H1 (cell line): ENCODE measurements around the gene TRAF3IP1. TPM values are rescaled to one million over a fixed set of nuclear protein-coding genes. Genes with fewer than 3 reads are reported as not detected.

ENCODE experiments used
- CTCF ChIA-PET: fragments of 300-600 bp; sonication (Branson Sonifier 250); formaldehyde crosslinking; loops from one replicate; lab custom pipeline; 2021; ENCODE audit not compliant: partially characterized antibody; lab: Charles Lee
- POLR2A ChIA-PET: fragments of 300-600 bp; sonication (Branson Sonifier 250); formaldehyde crosslinking; loops from one replicate; lab custom pipeline; 2021; ENCODE audit warnings: inconsistent platforms; ENCODE audit not compliant: partially characterized antibody; lab: Charles Lee
- DNase-seq, 2 experiments: peaks; one replicate each; pipeline versions ENCODE4 v3.0.0 to v3.0.0-alpha.2; 2010 to 2022; ENCODE audit warnings: low spot score in 2 of 2, low read depth in 1 of 2, mixed read lengths in 1 of 2
- FAIRE-seq: peaks from 2 replicates; lab custom pipeline; 2011; peaks lifted over from hg19 to GRCh38; lab: Jason Lieb, UNC
- H2AFZ ChIP-seq: 2 replicates; pipeline ENCODE4 v1.8.1; 2012; ENCODE audit warnings: low read length, inconsistent platforms
- H2AK5ac ChIP-seq: 2 replicates; pipeline ENCODE4 v1.6.1; 2013; ENCODE audit warnings: low read depth, low read length
- H2BK120ac ChIP-seq: replicated peaks from 2 replicates; pipeline ENCODE3; 2013; ENCODE audit warnings: low read depth, low read length, inconsistent platforms
- H2BK12ac ChIP-seq: 2 replicates; pipeline ENCODE4 v1.6.1; 2013; ENCODE audit warnings: low read depth, low read length
- H2BK15ac ChIP-seq: 2 replicates; pipeline ENCODE4 v1.6.1; 2013; ENCODE audit warnings: low read length
- H2BK20ac ChIP-seq: 2 replicates; pipeline ENCODE4 v1.6.1; 2013; ENCODE audit warnings: low read length
- H2BK5ac ChIP-seq: 2 replicates; pipeline ENCODE4 v1.6.1; 2013; ENCODE audit warnings: low read depth, low read length
- H3K14ac ChIP-seq: 2 replicates; pipeline ENCODE4 v1.6.1; 2013; ENCODE audit warnings: inconsistent platforms; ENCODE audit not compliant: insufficient read length
- H3K18ac ChIP-seq: 2 replicates; pipeline ENCODE4 v1.6.1; 2013; ENCODE audit warnings: low read length; ENCODE audit errors: extremely low read depth
- H3K23ac ChIP-seq: 2 replicates; pipeline ENCODE4 v1.6.1; 2013; ENCODE audit warnings: inconsistent platforms; ENCODE audit not compliant: insufficient read length
- H3K23me2 ChIP-seq: 2 replicates; pipeline ENCODE4 v1.6.1; 2013; ENCODE audit warnings: low read depth, low read length
- H3K27ac ChIP-seq: 2 replicates; pipeline ENCODE4 v1.6.1; 2011; ENCODE audit warnings: low read depth, low read length, inconsistent platforms
- H3K27me3 ChIP-seq, 4 experiments: replicated peaks in 1 of 4; 1 replicate in 1 of 4; 2 replicates in 3 of 4; pipeline versions ENCODE4 v1.6.1 to v1.8.1; 2011 to 2013; ENCODE audit warnings: low read length in 3 of 4, mild to moderate bottlenecking in 3 of 4, inconsistent platforms in 2 of 4, mixed read lengths in 2 of 4, moderate library complexity in 1 of 4; ENCODE audit not compliant: control insufficient read depth in 3 of 4, insufficient read depth in 3 of 4; ENCODE audit errors: extremely low read depth in 1 of 4
- H3K36me3 ChIP-seq, 4 experiments: 2 replicates each; pipeline versions ENCODE4 v1.6.1 to v1.8.1; 2011 to 2013; ENCODE audit warnings: mild to moderate bottlenecking in 4 of 4, low read length in 3 of 4, moderate library complexity in 2 of 4, control low read depth in 1 of 4, inconsistent platforms in 1 of 4; ENCODE audit not compliant: insufficient read depth in 4 of 4, control insufficient read depth in 2 of 4
- H3K4ac ChIP-seq: replicated peaks from 2 replicates; pipeline ENCODE3; 2013; ENCODE audit warnings: low read length, low read depth, mixed read lengths, inconsistent platforms; ENCODE audit not compliant: insufficient read length
- H3K4me1 ChIP-seq, 4 experiments: replicated peaks in 1 of 4; 1 replicate in 1 of 4; 2 replicates in 3 of 4; pipeline versions ENCODE4 v1.6.1 to v1.8.1; 2011 to 2013; ENCODE audit warnings: low read length in 3 of 4, inconsistent platforms in 2 of 4, mixed read lengths in 1 of 4; ENCODE audit not compliant: insufficient read depth in 4 of 4, control insufficient read depth in 3 of 4
- H3K4me2 ChIP-seq, 2 experiments: 2 replicates each; pipeline versions ENCODE4 v1.6.1 to v1.8.1; 2011 to 2013; ENCODE audit warnings: low read depth in 2 of 2, low read length in 2 of 2, control low read depth in 1 of 2, inconsistent platforms in 1 of 2, mild to moderate bottlenecking in 1 of 2; ENCODE audit not compliant: insufficient read depth in 1 of 2
- H3K4me3 ChIP-seq, 4 experiments: fragments of 200-600, 300-600 bp in 1 of 4; sonication (generic), shearing (Covaris generic), sonication (Bioruptor Twin) in 1 of 4; 2 replicates each; pipeline versions ENCODE4 v1.5.1 to v1.8.1; 2011 to 2016; ENCODE audit warnings: low read length in 4 of 4, low read depth in 3 of 4, control low read depth in 2 of 4, inconsistent platforms in 2 of 4, mild to moderate bottlenecking in 2 of 4, mixed read lengths in 1 of 4, moderate library complexity in 1 of 4; ENCODE audit not compliant: insufficient read depth in 2 of 4; ENCODE audit errors: extremely low read depth in 1 of 4
- H3K56ac ChIP-seq: replicated peaks from 2 replicates; pipeline ENCODE3; 2013; ENCODE audit warnings: low read depth, mild to moderate bottlenecking, mixed read lengths, low read length, inconsistent platforms; ENCODE audit not compliant: insufficient read length
- H3K79me1 ChIP-seq: 2 replicates; pipeline ENCODE4 v1.6.1; 2013; ENCODE audit warnings: low read depth, low read length, control low read depth
- H3K79me2 ChIP-seq, 2 experiments: 2 replicates each; pipeline versions ENCODE4 v1.6.1 to v1.8.1; 2012 to 2013; ENCODE audit warnings: low read length in 2 of 2, mild to moderate bottlenecking in 2 of 2, inconsistent platforms in 1 of 2; ENCODE audit not compliant: insufficient read depth in 2 of 2, control insufficient read depth in 1 of 2
- H3K9ac ChIP-seq, 4 experiments: replicated peaks in 1 of 4; 1 replicate in 1 of 4; 2 replicates in 3 of 4; pipeline versions ENCODE4 v1.6.1 to v1.8.1; 2011 to 2013; ENCODE audit warnings: low read depth in 3 of 4, low read length in 3 of 4, control low read depth in 2 of 4, mild to moderate bottlenecking in 2 of 4, moderate library complexity in 2 of 4, inconsistent platforms in 1 of 4; ENCODE audit errors: extremely low read depth in 1 of 4
- H3K9me3 ChIP-seq, 2 experiments: 2 replicates each; pipeline versions ENCODE4 v1.6.1 to v1.8.1; 2012 to 2013; ENCODE audit warnings: mild to moderate bottlenecking in 2 of 2, moderate library complexity in 2 of 2, control low read depth in 1 of 2, inconsistent platforms in 1 of 2, low read depth in 1 of 2, low read length in 1 of 2, mixed read lengths in 1 of 2; ENCODE audit not compliant: insufficient read depth in 2 of 2
- H4K20me1 ChIP-seq, 2 experiments: replicated peaks in 1 of 2; 2 replicates each; pipeline versions ENCODE3 to v1.8.1; 2011 to 2013; ENCODE audit warnings: inconsistent platforms in 2 of 2, low read length in 2 of 2, mild to moderate bottlenecking in 1 of 2; ENCODE audit not compliant: insufficient read depth in 2 of 2, control insufficient read depth in 1 of 2
- H4K5ac ChIP-seq: 2 replicates; pipeline ENCODE4 v1.6.1; 2013; ENCODE audit warnings: low read length, low read depth, mixed read lengths, inconsistent platforms; ENCODE audit not compliant: insufficient read length
- H4K8ac ChIP-seq: 2 replicates; pipeline ENCODE4 v1.8.0; 2013; ENCODE audit warnings: mild to moderate bottlenecking, moderate library complexity, low read length, inconsistent platforms; ENCODE audit not compliant: insufficient read depth; ENCODE audit errors: extremely low read depth
- H4K91ac ChIP-seq: replicated peaks from 2 replicates; pipeline ENCODE3; 2013; ENCODE audit warnings: low read length, mixed read lengths, inconsistent platforms; ENCODE audit not compliant: insufficient read length
- MAFK ChIP-seq: IDR thresholded peaks from 2 replicates; pipeline ENCODE4 v1.6.1; 2012; ENCODE audit warnings: low read depth, mild to moderate bottlenecking, improper control_type of control experiment, low read length
- SIRT6 ChIP-seq: IDR thresholded peaks from one replicate; pipeline ENCODE4 v1.7.1; 2012; ENCODE audit warnings: low read length, inconsistent platforms
- WGBS, 2 experiments: shearing (Covaris generic) in 1 of 2; methylation state at CpG; one replicate each; pipeline versions ENCODE4 v1.1.6 to v1.1.7; 2013 to 2015; ENCODE audit warnings: low lambda C conversion rate in 2 of 2, mixed read lengths in 2 of 2, inconsistent platforms in 1 of 2, low coverage in 1 of 2, missing lambda C conversion rate in 1 of 2; ENCODE audit not compliant: insufficient replicate concordance in 2 of 2, insufficient coverage in 1 of 2, insufficient read length in 1 of 2; ENCODE audit errors: extremely low coverage in 1 of 2, missing lambda C conversion rate in 1 of 2; 5-methylcytosine and 5-hydroxymethylcytosine counted together
- polyA plus RNA-seq, 7 experiments: library from polyadenylated mRNA; depleted of rRNA in 3 of 7; stranded (reverse) in 5 of 7; unstranded in 2 of 7; fragments of >200 nt in 5 of 7; fragments of 200-250 nt in 2 of 7; gene quantifications; 1 replicate in 5 of 7; 2 replicates in 1 of 7; 4 replicates in 1 of 7; pipeline versions ENCODE4 v1.2.1 to v1.2.3, GENCODE V29; 2011 to 2013; ENCODE audit warnings: missing spikeins in 2 of 7, mixed read lengths in 2 of 7
- total RNA-seq: library from RNA; stranded (reverse); fragmentation: NEBNext Ultra II Directional; extraction: Animal tissue kit (Norgen Biotek cat#: 25700); gene quantifications from 2 replicates; pipeline ENCODE4 v1.2.1, GENCODE V29; 2021

Gene TRAF3IP1
- total and polyA plus RNA-seq, 2 of the 8 experiments (the other 6 are each of a cell fraction or from before 2014, with no cell fraction given) = 2.3 to 17.5 TPM

GRCh38 chr2:238313991-238314350, 6.3 kb upstream of the TRAF3IP1 start:
- no peak overlapping the region for H4K5ac ChIP-seq
- no peak overlapping the region for H2BK20ac ChIP-seq
- no peaks in the 10 kb centered on the region for H3K4me1 ChIP-seq
- FAIRE-seq (no peak), DNase-seq (no peak)
- no peak overlapping the region for H4K91ac ChIP-seq
- ChIA-PET CTCF (interaction anchor here (0.6 to 1.8 kb wide), 5 partner anchors 10 to 84 kb away, joined by 3 to 6 read pairs (median 4); no protein-coding TSS in a partner anchor), POLR2A (no interaction called here)
- H3K4me3 ChIP-seq = no peak overlapping the region
- H2AK5ac ChIP-seq = no peak overlapping the region
- no peaks in the 10 kb centered on the region for H3K23me2 ChIP-seq
- no peak overlapping the region for H2BK15ac ChIP-seq
- H3K4ac ChIP-seq = no peak overlapping the region
- H4K20me1 ChIP-seq = no peaks in the 10 kb centered on the region
- no peak overlapping the region for H3K9ac ChIP-seq
- H2BK120ac ChIP-seq = no peak overlapping the region
- WGBS, 2 experiments = 82% methylated on average over 2 of the region's 2 CpGs; no CpG with 5 or more reads in 1 of the 2 experiments
- H3K79me2 ChIP-seq = no peaks in the 10 kb centered on the region
- H4K8ac ChIP-seq = no peak overlapping the region
- no peak overlapping the region for H3K23ac ChIP-seq
- H2BK5ac ChIP-seq = no peak overlapping the region
- H3K9me3 ChIP-seq = no peaks in the 10 kb centered on the region
- no peak overlapping the region for H3K14ac ChIP-seq
- H2AFZ ChIP-seq = no peak overlapping the region
- H3K4me2 ChIP-seq = no peak overlapping the region
- no peak overlapping the region for H3K27ac ChIP-seq
- no peak overlapping the region for H2BK12ac ChIP-seq
- H3K27me3 ChIP-seq = no peaks in the 10 kb centered on the region
- H3K79me1 ChIP-seq = no peaks in the 10 kb centered on the region
- H3K36me3 ChIP-seq = no peaks in the 10 kb centered on the region
- H3K56ac ChIP-seq = no peak overlapping the region
- H3K18ac ChIP-seq = no peak overlapping the region
- TF ChIP-seq SIRT6 (no peak), MAFK (no peak)
